Metanephros (tissue), 1 donor: ENCODE data around the gene KLF8. TPM values are rescaled to one million over a fixed set of nuclear protein-coding genes. Genes with fewer than 3 reads are reported as not detected.

Experiments used
- total RNA-seq: library from RNA; depleted of rRNA; stranded (reverse); fragments of >200 nt; gene quantifications from one replicate; pipeline ENCODE4 v1.2.3, GENCODE V29; 2014

Gene KLF8
- total RNA-seq: 7.2 TPM

GRCh38 chrX:56232221-56233082, at the start of gene KLF8:
TSS of gene KLF8 (plus strand) at chrX:56232356. CDS start at chrX:56233335, 979 bp downstream.

